Suprapubic skin (tissue), 4 donors: ENCODE data around the gene ZNF154.

Experiments
- CTCF ChIP-seq, 2 donors: fragments of 200-600 bp in 1 of 2; fragments of 450-650 bp in 1 of 2; sonication (generic) in 1 of 2; IDR thresholded peaks; one replicate each; pipeline ENCODE4 v1.5.1; 2016 to 2019; ENCODE audit warnings: antibody characterized with exemption in 2 of 2, mild to moderate bottlenecking in 1 of 2, moderate library complexity in 1 of 2
- POLR2A ChIP-seq, 2 donors: fragments of 450-650 bp; IDR thresholded peaks; one replicate each; pipeline ENCODE4 v1.6.1; 2017; ENCODE audit warnings: antibody characterized with exemption in 2 of 2, mild to moderate bottlenecking in 2 of 2, moderate library complexity in 2 of 2
- POLR2AphosphoS5 ChIP-seq, 3 donors: sonication (generic); formaldehyde crosslinking; IDR thresholded peaks; one replicate each; pipeline ENCODE4 v1.6.1; 2017; ENCODE audit warnings: antibody characterized with exemption in 3 of 3

- TF ChIP-seq CTCF (IDR thresholded peaks at IDR 0.05) (no peak), POLR2A (IDR thresholded peaks at IDR 0.05) (no peak), POLR2AphosphoS5 (IDR thresholded peaks at IDR 0.05) (no peak)
Observed at GRCh38 chr19:57757941-57758340, 48.9 kb upstream of the ZNF154 start.
